ENCODE measurements around the gene IL23R. TPM values are rescaled to one million over a fixed set of nuclear protein-coding genes. Genes with fewer than 3 reads are reported as not detected.

The IL23R gene
- total and polyA plus RNA-seq, 2 donors (not counting 3 experiments of a cell fraction or from before 2014, with no cell fraction given) = not detected

DNA sequence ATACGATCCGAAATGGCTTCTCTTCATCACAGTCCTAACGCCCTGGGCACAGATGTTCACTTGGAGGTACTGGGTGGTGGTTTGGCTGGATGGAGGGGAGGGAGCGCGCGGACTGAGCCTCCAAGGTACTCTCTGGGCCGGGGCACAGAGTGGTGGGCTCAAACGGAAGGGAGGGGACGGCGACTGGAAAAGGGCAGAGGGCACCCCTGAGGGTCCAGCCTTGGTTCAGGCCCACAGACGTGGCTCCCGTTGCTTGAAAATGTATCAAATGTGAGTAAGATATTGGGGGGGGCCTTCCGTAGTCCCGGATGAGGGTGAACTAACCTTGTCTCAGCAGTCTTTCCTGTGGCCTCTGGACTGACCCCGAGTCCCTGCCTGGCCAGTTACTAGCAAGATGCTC is 141.9 kb downstream of the IL23R start:
- Histone ChIP-seq H3K4me3 (replicated peaks in 1 of 3; ENCODE audit: insufficient read depth in 1 of 3, low read depth in 1 of 3, low read length in 3 of 3) (no peak overlapping the region), H3K27ac (ENCODE audit: insufficient read depth, low read depth, low read length) (no peak overlapping the region), H3K9ac (replicated peaks; ENCODE audit: extremely low read depth, insufficient read depth, low read length) (no peak overlapping the region), H3K9me3 (replicated peaks; ENCODE audit: control insufficient read depth, insufficient read depth, low read length) (no peaks in the 10 kb centered on the region), H3K9me1 (replicated peaks; ENCODE audit: control insufficient read depth, extremely low read depth, insufficient read depth, low read length) (no peaks in the 10 kb centered on the region), H3K36me3 (ENCODE audit: control insufficient read depth in 2 of 2, extremely low read depth in 1 of 2, insufficient read depth in 2 of 2, low read length in 2 of 2) (no peaks in the 10 kb centered on the region), H4K20me1 (replicated peaks; ENCODE audit: control insufficient read depth, extremely low read depth, insufficient read depth, low read length) (no peaks in the 10 kb centered on the region), H3K79me2 (ENCODE audit: control insufficient read depth, insufficient read depth, low read length) (no peaks in the 10 kb centered on the region), H2AFZ (ENCODE audit: low read depth, low read length) (no peak overlapping the region), H3K27me3 (ENCODE audit: control insufficient read depth in 2 of 2, insufficient read depth in 2 of 2, low read length in 2 of 2) (peaks cover 22 to 26% of the 10 kb centered on the region in 2 experiments), H3K4me1 (ENCODE audit: control insufficient read depth, extremely low read depth, insufficient read depth, low read length) (no peaks in the 10 kb centered on the region), H3K4me2 (ENCODE audit: insufficient read depth, low read length) (no peak overlapping the region)
- ChIA-PET CTCF (interaction anchor here (1.6 kb wide), 1 partner anchor 74 kb away, joined by 4 read pairs; no protein-coding TSS in a partner anchor), POLR2A (no interaction called here)
- no peak for FAIRE-seq
- TF ChIP-seq, protein P1, sequence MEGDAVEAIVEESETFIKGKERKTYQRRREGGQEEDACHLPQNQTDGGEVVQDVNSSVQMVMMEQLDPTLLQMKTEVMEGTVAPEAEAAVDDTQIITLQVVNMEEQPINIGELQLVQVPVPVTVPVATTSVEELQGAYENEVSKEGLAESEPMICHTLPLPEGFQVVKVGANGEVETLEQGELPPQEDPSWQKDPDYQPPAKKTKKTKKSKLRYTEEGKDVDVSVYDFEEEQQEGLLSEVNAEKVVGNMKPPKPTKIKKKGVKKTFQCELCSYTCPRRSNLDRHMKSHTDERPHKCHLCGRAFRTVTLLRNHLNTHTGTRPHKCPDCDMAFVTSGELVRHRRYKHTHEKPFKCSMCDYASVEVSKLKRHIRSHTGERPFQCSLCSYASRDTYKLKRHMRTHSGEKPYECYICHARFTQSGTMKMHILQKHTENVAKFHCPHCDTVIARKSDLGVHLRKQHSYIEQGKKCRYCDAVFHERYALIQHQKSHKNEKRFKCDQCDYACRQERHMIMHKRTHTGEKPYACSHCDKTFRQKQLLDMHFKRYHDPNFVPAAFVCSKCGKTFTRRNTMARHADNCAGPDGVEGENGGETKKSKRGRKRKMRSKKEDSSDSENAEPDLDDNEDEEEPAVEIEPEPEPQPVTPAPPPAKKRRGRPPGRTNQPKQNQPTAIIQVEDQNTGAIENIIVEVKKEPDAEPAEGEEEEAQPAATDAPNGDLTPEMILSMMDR (IDR thresholded peaks at IDR 0.05; ENCODE audit: extremely low read depth in 1 of 2, insufficient read depth in 1 of 2, low read depth in 1 of 2, low read length in 2 of 2) = no peak
- TF ChIP-seq MYC (IDR thresholded peaks at IDR 0.05; ENCODE audit: low read depth, low read length) = no peak
- no peak for TF ChIP-seq GATA2 (IDR thresholded peaks at IDR 0.05; ENCODE audit: insufficient read depth, insufficient read length, low read depth, low read length)
- no peak for TF ChIP-seq POLR2AphosphoS5 (IDR thresholded peaks at IDR 0.05; ENCODE audit: insufficient read depth, low read depth, low read length)
- TF ChIP-seq, protein P2, sequence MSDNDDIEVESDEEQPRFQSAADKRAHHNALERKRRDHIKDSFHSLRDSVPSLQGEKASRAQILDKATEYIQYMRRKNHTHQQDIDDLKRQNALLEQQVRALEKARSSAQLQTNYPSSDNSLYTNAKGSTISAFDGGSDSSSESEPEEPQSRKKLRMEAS (IDR thresholded peaks at IDR 0.05; ENCODE audit: insufficient read depth, insufficient read length) = no peak
- TF ChIP-seq EZH2 (IDR thresholded peaks at IDR 0.05; ENCODE audit: borderline replicate concordance, low read depth, low read length, severe bottlenecking) = no peak
- TF ChIP-seq POLR2A (IDR thresholded peaks at IDR 0.05; ENCODE audit: low read depth, low read length) = no peak
- no peak for TF ChIP-seq FOS (IDR thresholded peaks at IDR 0.05; ENCODE audit: borderline replicate concordance, insufficient read depth, low read length)
- dilution Hi-C loops (cut with MboI; ENCODE audit: extremely low pct_ligation_motif_present, low sequenced_read_pairs) (no loop called here), intact Hi-C loops (cut with micrococcal nuclease) (loop anchor here (10.0 kb wide), 1 partner anchor 73 kb away; no protein-coding TSS in a partner anchor)
- BruUV-seq (replicated peaks) = no TSS peak
- DNase-seq (ENCODE audit: low read depth, low spot score) = no peak

Small RNA genes within 50 kb of the gene (small RNA-seq; reads per million reads assigned to genes)
- not detected for gene RNU4ATAC4P (ENCODE audit: insufficient read depth, insufficient read length, low read depth, low replicate concordance)
- not detected for gene RNU6-586P (ENCODE audit: insufficient read depth, insufficient read length, low read depth, low replicate concordance)

Other genes starting within 250 kb of the IL23R start
- 3.3 and 4.8 TPM in 2 replicates for gene DNAI4, start 241.6 kb upstream of the IL23R start, total RNA-seq
- 0.46 and 0.51 TPM in 2 replicates for gene DNAI4, start 241.6 kb upstream of the IL23R start, polyA plus RNA-seq
- 36.8 and 38.5 TPM in 2 replicates for gene MIER1, start 241.5 kb upstream of the IL23R start, total RNA-seq
- 5.5 and 7.3 TPM in 2 replicates for gene MIER1, start 241.5 kb upstream of the IL23R start, polyA plus RNA-seq
- gene SLC35D1, start 112.3 kb upstream of the IL23R start, total RNA-seq = 6.1 and 6.6 TPM in 2 replicates
- 2.9 and 3.5 TPM in 2 replicates for gene SLC35D1, start 112.3 kb upstream of the IL23R start, polyA plus RNA-seq
- gene C1orf141, start 31.5 kb upstream of the IL23R start, total RNA-seq = not detected in 2 replicates
- not detected in 2 replicates for gene C1orf141, start 31.5 kb upstream of the IL23R start, polyA plus RNA-seq
- gene IL12RB2, start 141.4 kb downstream of the IL23R start, total RNA-seq = 0.42 and 0.48 TPM in 2 replicates
- gene IL12RB2, start 141.4 kb downstream of the IL23R start, polyA plus RNA-seq = 0.05 TPM in 1 of 2 replicates, not detected in the other